Measurements from ENCODE around the gene HOXA4. TPM values are rescaled to one million over a fixed set of nuclear protein-coding genes. Genes with fewer than 3 reads are reported as not detected.
A peak's percentile ranks its signal among the peaks of the same experiment; 100 is the strongest.

HOXA4 gene
- total RNA-seq, 2 experiments from 2014 or later: not detected

DNA sequence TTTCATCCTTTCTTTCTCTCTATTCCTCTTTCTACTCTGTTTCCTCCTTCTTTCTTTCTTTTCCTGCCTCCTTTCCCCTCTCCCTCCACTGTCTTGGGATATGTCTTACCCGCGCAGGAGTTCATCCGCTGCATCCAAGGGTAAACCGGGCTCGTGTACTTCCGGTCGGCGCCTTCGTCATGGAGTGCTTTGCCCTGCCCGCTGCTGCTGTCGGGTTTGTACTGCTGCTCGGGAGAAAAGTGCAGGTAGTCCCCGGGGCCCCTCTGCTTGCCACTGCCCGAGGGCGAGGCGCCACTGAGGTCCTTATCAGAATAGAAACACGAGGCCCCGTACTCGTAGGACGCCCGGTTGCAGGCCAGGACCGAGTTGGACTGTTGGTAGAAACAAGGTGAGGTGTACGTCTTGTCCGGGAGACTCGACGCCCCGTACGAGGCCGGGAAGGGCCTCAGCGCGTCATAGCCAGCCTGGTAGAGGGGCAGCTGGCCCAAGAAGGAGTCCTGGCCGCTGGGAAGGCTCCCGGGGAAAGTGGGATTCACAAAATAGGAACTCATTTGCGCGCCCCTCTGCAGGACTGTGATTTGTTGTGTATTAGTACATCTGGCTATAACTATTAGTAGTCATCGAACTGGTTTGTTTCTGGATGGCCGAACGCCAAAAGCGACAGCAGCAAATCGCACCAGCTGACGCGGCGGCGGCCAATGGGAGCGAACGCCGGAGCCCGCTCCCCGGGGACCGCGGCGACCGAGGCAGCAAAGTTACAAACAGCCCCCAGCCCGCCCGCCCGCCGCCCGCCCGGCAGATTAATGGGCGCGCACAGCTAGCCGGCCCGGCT is 16.9 kb upstream of the HOXA4 start, which contains the start of gene HOXA6:
Gene HOXA6, minus strand, starts transcription at position 576 of the 832 bp plus-strand sequence. Its CDS starts 25 bp downstream, at position 551.
- H3K27ac Mint-ChIP-seq: no peak within 1 kb of the TSS
- peaks cover 28% of the 10 kb centered on the region for H3K4me1 Mint-ChIP-seq (ENCODE audit: low read depth)
- H3K36me3 Mint-ChIP-seq (ENCODE audit: low read depth): no peaks in the 10 kb centered on the region
- H3K27me3 Mint-ChIP-seq (ENCODE audit: low read depth): peaks cover 64% of the 10 kb centered on the region
- ChIA-PET POLR2A (no interaction called here), CTCF (no interaction called here)
- ATAC-seq (no peak), DNase-seq (no peak)
- H3K4me3 Mint-ChIP-seq: peak within 1 kb of the TSS; percentile 15
- no peaks in the 10 kb centered on the region for H3K9me3 Mint-ChIP-seq (ENCODE audit: insufficient read depth)

DNA sequence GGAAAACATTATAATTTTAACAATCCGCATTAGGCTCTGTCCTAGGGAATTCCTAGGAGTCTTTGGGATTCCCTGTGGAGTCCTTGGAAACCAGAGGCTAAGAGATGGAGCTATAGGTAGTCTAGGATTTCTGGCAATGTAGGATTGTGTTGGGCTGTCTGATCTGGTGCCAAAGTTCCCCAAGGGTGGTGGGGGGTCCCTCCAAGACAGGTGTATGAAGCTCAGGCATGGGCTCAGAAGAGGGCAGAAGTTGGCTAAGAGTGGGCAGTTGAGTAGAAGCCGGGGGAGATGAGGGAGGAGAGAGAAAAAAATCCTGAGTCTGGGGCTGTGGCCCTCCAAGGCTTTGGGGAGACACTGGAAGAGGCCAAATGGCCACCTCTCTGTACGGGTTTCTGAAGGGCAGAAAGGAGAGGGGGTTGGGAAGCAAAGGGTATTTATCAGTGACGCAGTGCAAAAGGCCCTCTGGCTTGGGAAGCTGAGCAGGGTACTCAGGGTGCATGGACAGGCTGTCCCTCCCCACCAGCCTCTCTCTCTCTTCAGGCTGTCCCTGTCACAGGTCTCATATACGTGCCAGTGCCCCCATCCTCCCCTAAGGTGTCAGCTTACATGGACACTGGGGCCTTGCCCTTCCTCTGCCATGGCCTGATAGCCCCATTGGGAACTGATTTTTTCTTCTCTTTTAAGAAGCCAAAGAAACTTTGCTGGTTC is 16.1 kb upstream of the HOXA4 start:
- Mint-ChIP-seq H3K4me1 (ENCODE audit: low read depth) (peaks cover 21% of the 10 kb centered on the region), H3K4me3 (no peak overlapping the region), H3K9me3 (ENCODE audit: insufficient read depth) (no peaks in the 10 kb centered on the region), H3K36me3 (ENCODE audit: low read depth) (no peaks in the 10 kb centered on the region), H3K27me3 (ENCODE audit: low read depth) (peaks cover 57% of the 10 kb centered on the region), H3K27ac (no peak overlapping the region)
- no peak for DNase-seq
- ATAC-seq: no peak
- POLR2A ChIA-PET: no interaction called here
- CTCF ChIA-PET: no interaction called here

DNA sequence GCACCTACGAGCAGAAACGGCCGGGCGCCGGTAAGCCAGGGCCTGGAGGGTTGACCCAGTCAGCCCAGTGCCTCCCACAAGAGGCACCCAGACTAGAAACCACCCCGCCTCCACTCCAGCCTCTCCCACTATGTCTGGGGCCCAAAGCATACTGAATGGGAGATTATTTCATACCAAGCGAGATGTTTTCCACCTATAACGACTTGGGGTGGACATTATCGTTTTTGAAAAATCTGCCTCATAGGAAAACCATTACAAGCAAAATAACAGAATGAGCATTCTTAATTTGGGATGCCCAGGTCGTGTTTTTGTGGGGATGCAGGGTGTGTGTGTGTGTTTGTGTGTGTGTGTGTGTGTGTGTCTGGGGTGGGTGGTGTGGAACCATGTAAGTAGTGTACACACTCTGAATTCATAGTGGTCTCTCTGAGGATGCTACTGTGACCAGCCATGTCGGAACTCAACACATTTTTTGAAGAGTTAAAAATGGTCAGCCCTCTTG is 15.4 kb upstream of the HOXA4 start:
- no peak overlapping the region for H3K4me3 Mint-ChIP-seq
- CTCF ChIA-PET: interaction anchor here (0.5 kb wide), 1 partner anchor 298 kb away, joined by 4 read pairs; no protein-coding TSS in a partner anchor
- ATAC-seq: no peak

GRCh38 chr7:27145165-27145913 is 14.8 kb upstream of the HOXA4 start:
- Mint-ChIP-seq H3K4me3 (no peak overlapping the region), H3K4me1 (ENCODE audit: low read depth) (peaks cover 8% of the 10 kb centered on the region), H3K27ac (no peak overlapping the region), H3K9me3 (ENCODE audit: insufficient read depth) (no peaks in the 10 kb centered on the region), H3K36me3 (ENCODE audit: low read depth) (no peaks in the 10 kb centered on the region), H3K27me3 (ENCODE audit: low read depth) (peaks cover 46% of the 10 kb centered on the region)
- ChIA-PET CTCF (interaction anchor here (0.5 kb wide), 1 partner anchor 298 kb away, joined by 4 read pairs; no protein-coding TSS in a partner anchor), POLR2A (no interaction called here)
- DNase-seq (no peak), ATAC-seq (no peak)

More for the DNA sequence above, 15.4 kb upstream of the HOXA4 start:
- no peak overlapping the region for H3K27ac Mint-ChIP-seq
- no peak for DNase-seq
- POLR2A ChIA-PET: no interaction called here
- no peaks in the 10 kb centered on the region for H3K36me3 Mint-ChIP-seq (ENCODE audit: low read depth)
- no peaks in the 10 kb centered on the region for H3K9me3 Mint-ChIP-seq (ENCODE audit: insufficient read depth)
- H3K4me1 Mint-ChIP-seq (ENCODE audit: low read depth): peaks cover 14% of the 10 kb centered on the region
- peaks cover 51% of the 10 kb centered on the region for H3K27me3 Mint-ChIP-seq (ENCODE audit: low read depth)

- ChIA-PET POLR2A (no interaction called here), CTCF (interaction anchor here (0.8 kb wide), 1 partner anchor 462 kb away, joined by 3 read pairs; no protein-coding TSS in a partner anchor)
- DNase-seq: no peak
- no peaks in the 10 kb centered on the region for H3K9me3 Mint-ChIP-seq (ENCODE audit: insufficient read depth)
- H3K4me3 Mint-ChIP-seq: no peak overlapping the region
- peaks cover 40% of the 10 kb centered on the region for H3K27me3 Mint-ChIP-seq (ENCODE audit: low read depth)
- ATAC-seq: no peak
- peaks cover 6% of the 10 kb centered on the region for H3K4me1 Mint-ChIP-seq (ENCODE audit: low read depth)
- no peaks in the 10 kb centered on the region for H3K36me3 Mint-ChIP-seq (ENCODE audit: low read depth)
- no peak overlapping the region for H3K27ac Mint-ChIP-seq
These were observed 14.2 kb upstream of the HOXA4 start for GRCh38 chr7:27144781-27145164.

DNA sequence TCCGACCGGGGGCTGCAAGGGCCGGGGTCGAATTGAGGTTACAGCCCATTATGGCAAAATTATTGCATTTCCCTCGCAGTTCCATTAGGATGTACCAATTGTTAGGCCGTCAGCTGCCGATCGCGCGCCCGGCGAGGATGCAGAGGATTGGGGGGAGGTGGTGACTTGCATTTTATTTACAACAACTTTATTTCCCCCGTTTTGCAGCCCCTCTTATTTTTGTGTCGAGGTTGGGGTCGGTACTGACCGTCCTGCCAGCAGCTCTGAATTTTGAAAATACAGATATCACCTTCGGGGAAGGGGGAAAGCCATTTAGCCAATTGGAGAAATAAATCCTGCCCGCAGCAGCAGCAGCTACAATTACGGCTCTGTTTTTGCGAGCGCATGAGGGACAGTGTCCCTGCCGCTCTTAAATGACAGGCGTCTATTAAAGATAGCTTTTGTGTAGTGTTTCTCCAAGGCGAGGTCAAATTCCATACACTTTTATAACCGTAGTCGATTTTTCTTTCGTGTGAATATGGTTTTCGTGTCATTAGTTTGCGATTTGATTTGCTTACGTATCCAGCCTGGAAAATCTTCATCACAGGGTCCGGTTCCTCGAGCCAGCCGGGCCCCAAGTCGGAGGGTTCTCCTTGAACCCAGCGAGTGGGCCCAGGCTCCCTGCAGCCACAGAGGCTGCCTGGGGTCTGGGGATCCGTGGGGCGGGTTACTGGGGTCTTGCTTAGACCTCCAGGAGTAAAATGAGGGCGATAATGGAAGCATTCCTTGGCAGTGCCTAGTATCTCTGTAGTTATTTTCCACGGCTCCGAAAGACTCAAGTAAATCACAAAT is 13.6 kb upstream of the HOXA4 start:
- Mint-ChIP-seq H3K4me1 (ENCODE audit: low read depth) (peaks cover 6% of the 10 kb centered on the region), H3K27ac (no peak overlapping the region), H3K4me3 (no peak overlapping the region), H3K27me3 (ENCODE audit: low read depth) (peaks cover 36% of the 10 kb centered on the region), H3K36me3 (ENCODE audit: low read depth) (no peaks in the 10 kb centered on the region), H3K9me3 (ENCODE audit: insufficient read depth) (no peaks in the 10 kb centered on the region)
- CTCF ChIA-PET: interaction anchor here (0.8 to 1.0 kb wide), 3 partner anchors 13 to 461 kb away, joined by 3 read pairs; partner anchors contain the start of gene HOXA4
- ATAC-seq (no peak), DNase-seq (no peak)
- POLR2A ChIA-PET: no interaction called here

GRCh38 chr7:27143023-27143949 is 12.7 kb upstream of the HOXA4 start, which contains the start of gene HOXA5:
Gene HOXA5 (minus strand): TSS chr7:27143681. CDS start chr7:27143607, 74 bp downstream.
- no peaks in the 10 kb centered on the region for H3K36me3 Mint-ChIP-seq (ENCODE audit: low read depth)
- no peak within 1 kb of the TSS for H3K4me3 Mint-ChIP-seq
- H3K4me1 Mint-ChIP-seq (ENCODE audit: low read depth): peaks cover 3% of the 10 kb centered on the region
- no peak within 1 kb of the TSS for H3K27ac Mint-ChIP-seq
- H3K9me3 Mint-ChIP-seq (ENCODE audit: insufficient read depth): no peaks in the 10 kb centered on the region
- ChIA-PET CTCF (interaction anchor here (0.9 to 1.0 kb wide), 2 partner anchors 12 to 18 kb away, joined by 3 read pairs; partner anchors contain the start of gene HOXA4), POLR2A (no interaction called here)
- ATAC-seq (no peak), DNase-seq (no peak)
- H3K27me3 Mint-ChIP-seq (ENCODE audit: low read depth): peaks cover 34% of the 10 kb centered on the region

- ATAC-seq (no peak), DNase-seq (no peak)
- no peaks in the 10 kb centered on the region for H3K9me3 Mint-ChIP-seq (ENCODE audit: insufficient read depth)
- H3K4me1 Mint-ChIP-seq (ENCODE audit: low read depth): no peaks in the 10 kb centered on the region
- peaks cover 32% of the 10 kb centered on the region for H3K27me3 Mint-ChIP-seq (ENCODE audit: low read depth)
- H3K36me3 Mint-ChIP-seq (ENCODE audit: low read depth): no peaks in the 10 kb centered on the region
- H3K4me3 Mint-ChIP-seq: no peak overlapping the region
- ChIA-PET POLR2A (no interaction called here), CTCF (no interaction called here)
- H3K27ac Mint-ChIP-seq: no peak overlapping the region
These were observed 12.0 kb upstream of the HOXA4 start for GRCh38 chr7:27142580-27143022.

- no peak overlapping the region for H3K27ac Mint-ChIP-seq
- DNase-seq (no peak), ATAC-seq (no peak)
- H3K27me3 Mint-ChIP-seq (ENCODE audit: low read depth): peaks cover 31% of the 10 kb centered on the region
- POLR2A ChIA-PET: no interaction called here
- no peaks in the 10 kb centered on the region for H3K36me3 Mint-ChIP-seq (ENCODE audit: low read depth)
- no peak overlapping the region for H3K4me3 Mint-ChIP-seq
- peaks cover 2% of the 10 kb centered on the region for H3K4me1 Mint-ChIP-seq (ENCODE audit: low read depth)
- CTCF ChIA-PET: no interaction called here
- no peaks in the 10 kb centered on the region for H3K9me3 Mint-ChIP-seq (ENCODE audit: insufficient read depth)
These were observed 11.5 kb upstream of the HOXA4 start for GRCh38 chr7:27141923-27142579.
